ENCODE results near the gene MPO. TPM values are rescaled to one million over a fixed set of nuclear protein-coding genes. Genes with fewer than 3 reads are reported as not detected.

The MPO gene
- polyA plus RNA-seq, 4 donors, result 1.6 to 7.6 (median 4.0) TPM

- DNase-seq (ENCODE audit: low read depth in 4 of 4, low spot score in 3 of 4), result no peak
Measured at GRCh38 chr17:58242171-58242784, 38.5 kb downstream of the MPO start.

DNA sequence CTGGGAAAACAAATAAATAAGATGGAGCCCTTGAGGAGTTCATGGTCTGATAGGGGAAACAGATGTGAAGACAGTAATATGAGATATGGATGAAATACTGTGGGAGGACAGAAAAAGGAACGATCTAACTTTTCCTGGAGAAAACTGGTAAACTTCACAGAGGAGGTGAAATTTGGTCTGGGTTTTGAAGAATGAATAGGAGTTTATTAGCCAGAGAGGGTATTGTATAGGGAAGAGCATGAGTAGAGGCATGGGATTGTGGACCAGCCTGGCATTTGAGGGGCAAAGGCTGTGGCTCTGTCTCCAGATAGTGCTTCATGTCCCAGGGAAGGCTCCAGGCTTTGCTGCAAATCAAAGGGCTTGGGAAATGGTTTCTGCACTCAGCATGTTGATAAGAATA is 40.7 kb downstream of the MPO start:
- DNase-seq (ENCODE audit: low read depth in 4 of 4, low spot score in 3 of 4), result no peak

- no peak for DNase-seq (ENCODE audit: low read depth in 4 of 4, low spot score in 3 of 4)
Measured at GRCh38 chr17:58238147-58238634, 42.5 kb downstream of the MPO start, which contains the start of gene LPO. LPO (plus strand) TSS chr17:58238584; CDS start chr17:58242980, 4,396 bp downstream.

GRCh38 chr17:58236394-58236793 is 44.3 kb downstream of the MPO start:
- DNase-seq (ENCODE audit: low read depth in 4 of 4, low spot score in 3 of 4), result no peak

DNA sequence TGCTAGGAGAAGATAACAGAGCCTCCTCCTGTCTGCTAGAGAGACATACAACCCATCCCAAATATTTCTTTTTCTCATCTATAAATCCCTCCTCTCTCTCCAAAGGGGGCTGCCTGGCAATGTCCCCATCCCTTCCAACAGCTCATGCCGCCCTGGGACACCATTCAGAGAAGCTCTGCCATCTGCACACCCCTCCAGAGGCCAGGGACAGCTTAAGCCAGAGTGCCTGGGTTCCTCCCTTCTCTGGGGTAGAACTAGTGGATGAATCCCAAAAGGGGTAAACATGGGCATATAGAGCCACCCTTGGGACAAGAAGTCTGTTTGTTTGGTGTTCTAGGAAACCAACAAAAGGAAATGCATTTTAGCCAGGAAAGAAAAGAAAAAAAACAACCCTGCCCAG is 44.9 kb downstream of the MPO start:
- DNase-seq (ENCODE audit: low read depth in 4 of 4, low spot score in 3 of 4), result no peak

GRCh38 chr17:58234512-58234911 is 46.2 kb downstream of the MPO start:
- no peak for DNase-seq (ENCODE audit: low read depth in 4 of 4, low spot score in 3 of 4)

- DNase-seq (ENCODE audit: low read depth in 4 of 4, low spot score in 3 of 4), result no peak
Measured at GRCh38 chr17:58233543-58233942, 47.2 kb downstream of the MPO start.

DNA sequence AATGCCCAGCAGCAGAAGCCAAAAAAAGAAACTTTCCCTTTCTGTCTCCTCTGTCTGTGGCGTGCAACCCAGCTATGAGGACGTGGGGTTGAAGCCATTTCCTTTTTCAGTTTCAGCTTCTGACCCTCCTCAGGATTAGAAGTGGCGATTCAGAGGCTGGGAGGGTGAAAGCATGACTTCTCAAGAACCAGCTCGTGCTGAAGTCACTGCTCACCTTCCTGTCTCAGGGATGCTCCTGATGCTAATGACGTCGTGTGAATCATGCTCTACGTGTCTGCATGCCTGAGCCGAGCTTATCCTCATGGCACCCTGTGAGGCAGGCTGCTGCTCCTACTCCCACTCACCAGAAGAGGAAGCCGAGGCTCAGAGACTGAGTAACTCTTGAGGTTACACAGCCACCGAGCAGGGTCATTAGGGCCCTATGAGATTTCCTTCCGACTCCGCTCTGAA is 48.0 kb downstream of the MPO start:
- no peak for DNase-seq (ENCODE audit: low read depth in 4 of 4, low spot score in 3 of 4)

DNA sequence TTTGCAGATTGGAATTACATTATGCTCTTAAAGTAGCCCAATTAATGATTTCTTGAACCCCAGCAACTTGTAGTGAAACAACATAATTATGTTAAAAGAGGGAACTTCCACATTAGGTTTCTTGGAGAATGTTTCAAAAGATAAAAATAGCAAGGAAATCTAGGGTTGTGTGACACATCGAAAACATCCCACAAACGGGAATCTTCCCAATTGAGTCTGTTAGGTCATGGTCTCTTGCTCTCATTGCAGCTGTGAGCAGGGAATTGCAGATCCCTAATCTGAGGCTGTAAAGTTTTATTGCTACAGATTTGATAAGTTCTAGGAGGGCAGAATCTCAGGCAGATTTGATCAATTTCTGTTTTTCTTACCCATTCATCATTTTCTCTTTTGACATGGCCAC is 49.1 kb downstream of the MPO start:
- DNase-seq (ENCODE audit: low read depth in 4 of 4, low spot score in 3 of 4), result no peak

DNA sequence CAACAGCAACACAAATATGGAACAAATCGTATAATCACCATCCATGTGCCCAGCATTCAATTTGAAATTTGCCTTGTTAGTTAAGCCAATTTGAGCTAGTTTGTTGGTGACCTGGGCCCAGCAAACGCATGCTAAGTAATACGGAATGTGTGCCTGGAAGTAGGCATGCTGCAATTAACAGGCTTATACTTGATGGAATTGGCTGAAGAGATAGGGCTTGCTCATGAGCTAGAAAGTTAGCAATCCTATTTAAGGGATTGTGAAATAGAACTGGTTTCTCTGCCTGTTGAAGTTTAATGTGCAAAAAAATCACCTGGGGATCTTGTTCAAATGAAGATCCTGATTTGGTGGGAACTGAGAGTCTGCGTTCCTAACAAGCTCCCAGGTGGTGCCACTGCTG is 50.9 kb downstream of the MPO start:
- DNase-seq (ENCODE audit: low read depth in 4 of 4, low spot score in 3 of 4), result no peak

DNA sequence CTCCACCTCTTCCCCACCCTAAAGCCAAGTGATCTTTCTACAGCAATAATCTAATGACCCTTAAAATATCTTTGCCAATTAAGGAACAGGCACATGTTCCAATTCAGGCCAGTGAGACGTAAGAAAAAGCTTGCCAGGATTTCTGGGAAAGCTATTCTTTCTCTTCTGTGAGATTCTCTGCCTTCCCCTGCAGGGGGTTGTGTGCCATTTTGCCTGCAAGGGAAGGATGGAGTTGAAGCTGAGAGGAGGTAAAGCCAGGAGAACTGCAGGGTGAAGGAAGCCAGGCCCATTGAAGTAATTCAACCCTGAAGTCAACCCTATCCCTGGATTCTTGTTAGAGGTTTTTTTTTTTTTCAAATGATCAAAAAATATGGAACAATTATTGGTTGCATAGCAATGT is 51.4 kb downstream of the MPO start:
- no peak for DNase-seq (ENCODE audit: low read depth in 4 of 4, low spot score in 3 of 4)

DNA sequence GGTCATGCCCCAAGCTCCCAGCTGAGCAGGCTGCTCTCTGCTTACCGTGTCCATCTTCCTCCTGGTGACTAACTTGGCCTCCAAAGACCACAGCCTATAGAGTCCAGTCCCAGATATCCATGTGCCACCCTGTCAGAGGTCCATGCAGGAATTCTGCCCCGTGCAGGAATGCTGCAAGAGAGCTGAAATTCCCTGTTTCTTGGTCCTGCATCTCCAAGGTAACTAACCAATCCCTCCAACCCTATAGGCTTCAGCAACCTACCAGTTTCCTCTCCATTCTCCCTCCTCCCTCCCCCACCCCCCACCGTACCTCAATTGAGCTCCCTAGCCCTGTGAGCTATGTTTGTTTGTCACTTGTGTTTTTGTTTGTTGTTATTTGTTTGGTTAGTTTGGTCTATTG is 52.1 kb downstream of the MPO start:
- no peak for DNase-seq (ENCODE audit: low read depth in 4 of 4, low spot score in 3 of 4)

DNA sequence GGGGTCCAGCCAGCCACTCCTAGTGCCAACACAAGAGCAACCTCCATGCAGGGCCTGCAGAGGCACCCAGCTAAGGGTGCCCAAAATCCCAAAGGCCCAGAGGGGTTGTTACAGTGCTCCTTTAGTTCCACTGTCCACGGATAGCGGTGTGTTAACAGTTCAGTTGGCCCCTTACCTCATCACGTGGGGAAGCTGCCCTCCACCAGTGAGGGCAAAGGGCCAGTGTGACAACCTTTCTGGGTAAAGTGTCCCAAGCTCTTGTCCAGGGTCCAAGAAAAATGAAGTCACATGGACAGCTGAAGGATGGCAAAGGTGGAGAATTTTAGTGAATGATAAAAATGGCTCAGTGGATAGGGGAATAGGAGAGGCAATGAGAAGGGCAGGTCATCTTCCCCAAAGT is 53.0 kb downstream of the MPO start:
- no peak for DNase-seq (ENCODE audit: low read depth in 4 of 4, low spot score in 3 of 4)

DNA sequence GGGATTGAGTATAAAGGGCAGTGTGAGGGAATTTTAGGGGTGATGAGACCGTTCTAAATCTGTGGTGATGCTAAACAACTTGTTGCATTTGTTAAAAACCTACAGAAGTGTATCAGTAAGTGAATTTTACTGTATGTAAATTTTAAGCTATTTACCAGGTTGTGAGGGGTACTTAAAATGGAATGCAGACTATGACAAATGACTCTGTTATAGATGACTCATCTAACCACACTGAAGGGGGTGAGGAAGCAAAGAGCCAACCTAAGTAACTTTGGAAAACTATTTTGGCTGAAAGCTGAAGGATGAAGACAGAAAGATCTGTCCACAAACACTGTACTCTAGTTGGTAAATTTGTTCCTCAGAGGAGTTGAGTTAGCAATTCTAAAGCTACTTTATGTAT is 56.4 kb downstream of the MPO start:
- DNase-seq (ENCODE audit: low read depth in 4 of 4, low spot score in 3 of 4), result no peak

Other genes starting within 250 kb of the MPO start
- 10 to 100 TPM; 58.6 to 85.3 (median 76.1) TPM for gene DYNLL2, start 197.5 kb downstream of the MPO start, polyA plus RNA-seq (ENCODE audit: insufficient read length in 4 of 4)
- gene OR4D1, start 132.6 kb downstream of the MPO start, polyA plus RNA-seq (ENCODE audit: insufficient read length in 4 of 4), result under 1 TPM in 1 of 4 donors, not detected in 3; 0.04 TPM
- gene OR4D2, start 114.0 kb downstream of the MPO start, polyA plus RNA-seq (ENCODE audit: insufficient read length in 4 of 4), result not detected
- 1 to 10 TPM in 1 of 4 donors, under 1 TPM in 3; 0.37 to 1.8 (median 0.59) TPM for gene EPX, start 88.2 kb downstream of the MPO start, polyA plus RNA-seq (ENCODE audit: insufficient read length in 4 of 4)
- gene MKS1, start 61.7 kb downstream of the MPO start, polyA plus RNA-seq (ENCODE audit: insufficient read length in 4 of 4), result 10 to 100 TPM; 27.7 to 56.0 (median 43.1) TPM
- under 1 TPM in 3 of 4 donors, not detected in 1; 0.06 to 0.29 (median 0.26) TPM for gene LPO, start 42.4 kb downstream of the MPO start, polyA plus RNA-seq (ENCODE audit: insufficient read length in 4 of 4)
- gene TSPOAP1, start 47.9 kb upstream of the MPO start, polyA plus RNA-seq (ENCODE audit: insufficient read length in 4 of 4), result 10 to 100 TPM; 26.9 to 76.5 (median 43.0) TPM
- gene SUPT4H1, start 71.3 kb upstream of the MPO start, polyA plus RNA-seq (ENCODE audit: insufficient read length in 4 of 4), result 100 to 1,000 TPM; 105 to 152 (median 127) TPM
- gene RNF43, start 136.6 kb upstream of the MPO start, polyA plus RNA-seq (ENCODE audit: insufficient read length in 4 of 4), result 10 to 100 TPM in 3 of 4 donors, under 1 TPM in 1; 0.78 to 16.3 (median 14.9) TPM
- gene HSF5, start 207.5 kb upstream of the MPO start, polyA plus RNA-seq (ENCODE audit: insufficient read length in 4 of 4), result under 1 TPM; 0.23 to 0.68 (median 0.43) TPM
- gene MTMR4, start 233.7 kb upstream of the MPO start, polyA plus RNA-seq (ENCODE audit: insufficient read length in 4 of 4), result 10 to 100 TPM; 30.3 to 60.9 (median 48.8) TPM

All from left renal pelvis (tissue), 4 donors.